Gastroesophageal sphincter (tissue), 4 donors: ENCODE results near the gene TECPR2. TPM values are rescaled to one million over a fixed set of nuclear protein-coding genes. Genes with fewer than 3 reads are reported as not detected.

Source experiments
- ATAC-seq: fragments of 150-250 bp; one replicate; pipeline ENCODE4 v1.9.1; 2016; ENCODE audit warnings: mild to moderate bottlenecking, moderate library complexity
- H3K27ac ChIP-seq, 4 donors: fragments of 200-600 bp; sonication (generic) in 3 of 4; 1 replicate in 3 of 4; 2 replicates in 1 of 4; pipeline ENCODE4 v1.5.1; 2016 to 2019
- H3K27me3 ChIP-seq: fragments of 200-600 bp; sonication (generic); one replicate; pipeline ENCODE4 v1.5.1; 2019
- H3K36me3 ChIP-seq, 2 donors: fragments of 200-600 bp; sonication (generic); one replicate each; pipeline ENCODE4 v1.5.1; 2019; ENCODE audit warnings: control low read depth in 1 of 2
- H3K4me1 ChIP-seq, 3 donors: fragments of 200-600 bp; sonication (generic); 1 replicate in 2 of 3; 2 replicates in 1 of 3; pipeline ENCODE4 v1.5.1; 2016 to 2019; ENCODE audit warnings: control low read depth in 2 of 3
- H3K4me3 ChIP-seq, 2 donors: fragments of 200-600 bp; sonication (generic); one replicate each; pipeline ENCODE4 v1.5.1; 2019; ENCODE audit warnings: mild to moderate bottlenecking in 1 of 2, moderate library complexity in 1 of 2
- H3K9me3 ChIP-seq, 3 donors: fragments of 200-600 bp; sonication (generic); one replicate each; pipeline ENCODE4 v1.5.1; 2017 to 2019; ENCODE audit warnings: control low read depth in 2 of 3
- CTCF ChIP-seq, 4 experiments: fragments of 200-600 bp in 2 of 4; fragments of 450-650 bp in 2 of 4; sonication (generic) in 1 of 4; IDR thresholded peaks; one replicate each; pipeline ENCODE4 v1.5.1; 2017 to 2019; ENCODE audit warnings: antibody characterized with exemption in 4 of 4, mild to moderate bottlenecking in 2 of 4, moderate library complexity in 2 of 4
- EP300 ChIP-seq: sonication (generic); formaldehyde crosslinking; IDR thresholded peaks from one replicate; pipeline ENCODE4 v1.6.1; 2017; ENCODE audit warnings: antibody characterized with exemption, mild to moderate bottlenecking
- POLR2A ChIP-seq, 2 donors: fragments of 450-650 bp; IDR thresholded peaks; one replicate each; pipeline ENCODE4 v1.6.1; 2017; ENCODE audit warnings: antibody characterized with exemption in 2 of 2, mild to moderate bottlenecking in 2 of 2, moderate library complexity in 1 of 2
- POLR2AphosphoS5 ChIP-seq: sonication (generic); formaldehyde crosslinking; IDR thresholded peaks from one replicate; pipeline ENCODE4 v1.6.1; 2017; ENCODE audit warnings: antibody characterized with exemption
- WGBS, 2 donors: methylation state at CpG; one replicate each; pipeline ENCODE4 v1.1.5; 2018; ENCODE audit warnings: low coverage in 1 of 2; 5-methylcytosine and 5-hydroxymethylcytosine counted together
- total RNA-seq, 4 donors: library from RNA; depleted of rRNA; stranded (reverse); fragments of >200 nt; gene quantifications; one replicate each; pipeline ENCODE4 v1.1.0, GENCODE V29; 2016

Gene TECPR2
- total RNA-seq, 4 donors from 2014 or later: 26.0 to 57.2 (median 30.5) TPM

GRCh38 chr14:102532204-102532658 lies 169.5 kb downstream of the TECPR2 start:
- H3K27me3 ChIP-seq: no peaks in the 10 kb centered on the region
- WGBS, 2 donors: 73 to 100% methylated on average over 1 to 2 of the region's 3 CpGs
- H3K27ac ChIP-seq: no peak overlapping the region
- no peaks in the 10 kb centered on the region for H3K4me1 ChIP-seq
- ATAC-seq: no peak
- no peak overlapping the region for H3K4me3 ChIP-seq
- no peak for TF ChIP-seq POLR2A (IDR thresholded peaks at IDR 0.05)
- no peak for TF ChIP-seq CTCF (IDR thresholded peaks at IDR 0.05)
- no peak for TF ChIP-seq POLR2AphosphoS5
- TF ChIP-seq EP300: no peak
- H3K36me3 ChIP-seq: no peaks in the 10 kb centered on the region
- H3K9me3 ChIP-seq: no peaks in the 10 kb centered on the region

- Histone ChIP-seq H3K4me1 (peaks cover 0 to 6% (median 0%) of the 10 kb centered on the region in 3 donors), H3K27ac (no peak overlapping the region), H3K4me3 (no peak overlapping the region), H3K27me3 (peaks cover 40% of the 10 kb centered on the region), H3K9me3 (no peaks in the 10 kb centered on the region), H3K36me3 (no peaks in the 10 kb centered on the region)
- TF ChIP-seq EP300 (no peak), CTCF (IDR thresholded peaks at IDR 0.05) (no peak), POLR2AphosphoS5 (no peak)
- ATAC-seq: no peak
- 65 to 74% methylated on average over 7 to 9 of the region's 15 CpGs for WGBS, 2 donors
Measured at GRCh38 chr14:102537981-102538601, 175.3 kb downstream of the TECPR2 start.

- WGBS, 2 donors: 0% methylated on average over 1 of the region's 25 CpGs; no CpG with 5 or more reads in 1 of the 2 donors
- Histone ChIP-seq H3K36me3 (no peaks in the 10 kb centered on the region), H3K9me3 (no peaks in the 10 kb centered on the region), H3K4me3 (no peak overlapping the region), H3K27me3 (peaks cover 48% of the 10 kb centered on the region), H3K27ac (no peak overlapping the region), H3K4me1 (peaks cover 0 to 6% (median 0%) of the 10 kb centered on the region in 3 donors)
- TF ChIP-seq EP300: no peak
- TF ChIP-seq CTCF (IDR thresholded peaks at IDR 0.05): no peak
- TF ChIP-seq POLR2AphosphoS5: no peak
- TF ChIP-seq POLR2A (IDR thresholded peaks at IDR 0.05): no peak
- no peak for ATAC-seq
Measured at GRCh38 chr14:102538602-102539543, 176.1 kb downstream of the TECPR2 start.

- Histone ChIP-seq H3K36me3 (no peaks in the 10 kb centered on the region), H3K4me3 (no peak overlapping the region), H3K9me3 (no peaks in the 10 kb centered on the region), H3K4me1 (peaks cover 0 to 11% (median 0%) of the 10 kb centered on the region in 3 donors), H3K27me3 (peaks cover 56% of the 10 kb centered on the region), H3K27ac (no peak overlapping the region)
- ATAC-seq: no peak
- TF ChIP-seq POLR2AphosphoS5: no peak
- no peak for TF ChIP-seq POLR2A (IDR thresholded peaks at IDR 0.05)
- no peak for TF ChIP-seq EP300
- 0% methylated on average over 1 of the region's 17 CpGs; no CpG with 5 or more reads in 1 of the 2 donors for WGBS, 2 donors
Measured at GRCh38 chr14:102539544-102540314, 177.0 kb downstream of the TECPR2 start.
